ENCODE results near the gene KRTAP22-1.

The KRTAP22-1 gene

DNA sequence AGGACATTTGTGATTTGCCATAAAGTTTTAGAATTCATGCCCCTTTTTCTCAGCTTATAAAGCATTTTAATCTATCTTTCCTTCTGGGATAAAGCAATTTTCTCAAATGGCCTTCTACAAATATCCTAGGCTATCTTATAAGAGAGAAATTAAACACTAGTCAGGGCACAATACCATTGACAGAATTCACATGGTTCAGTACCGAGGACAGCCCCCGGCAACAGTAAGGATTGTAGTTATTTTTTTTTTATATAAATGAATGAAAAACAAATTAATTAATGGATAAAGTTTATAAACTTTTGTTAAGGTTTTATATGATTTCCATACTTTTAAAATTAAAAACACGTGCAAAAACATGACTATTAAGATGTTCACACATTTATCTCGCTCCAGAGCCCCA, 27.2 kb downstream of the KRTAP22-1 start:
- no peak for DNase-seq

DNA sequence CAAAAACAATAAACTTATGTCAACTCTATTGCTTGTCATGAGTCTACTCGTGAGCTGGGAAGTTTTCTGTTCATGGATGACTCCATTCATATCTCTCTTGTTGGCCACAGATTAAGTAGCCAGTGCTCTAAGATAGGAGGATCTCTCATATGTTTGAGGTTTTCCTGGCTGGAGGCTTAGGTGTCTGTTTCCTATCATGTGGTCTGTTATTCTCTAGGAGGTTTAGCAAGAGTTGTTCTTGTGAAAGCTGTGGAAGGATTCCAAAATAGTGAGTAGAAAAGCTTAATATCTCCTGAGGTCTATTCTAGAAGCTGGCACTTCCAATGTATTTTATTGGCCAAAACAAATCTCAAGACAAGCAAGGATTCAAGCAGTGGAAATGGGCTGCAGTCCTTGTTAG, 28.3 kb downstream of the KRTAP22-1 start:
- no peak for DNase-seq

GRCh38 chr21:30634906-30635305, 34.0 kb downstream of the KRTAP22-1 start, which contains the start of gene KRTAP20-2:
Gene KRTAP20-2 (plus strand): TSS chr21:30635206. CDS start chr21:30635264, 58 bp downstream.
- DNase-seq: no peak

DNA sequence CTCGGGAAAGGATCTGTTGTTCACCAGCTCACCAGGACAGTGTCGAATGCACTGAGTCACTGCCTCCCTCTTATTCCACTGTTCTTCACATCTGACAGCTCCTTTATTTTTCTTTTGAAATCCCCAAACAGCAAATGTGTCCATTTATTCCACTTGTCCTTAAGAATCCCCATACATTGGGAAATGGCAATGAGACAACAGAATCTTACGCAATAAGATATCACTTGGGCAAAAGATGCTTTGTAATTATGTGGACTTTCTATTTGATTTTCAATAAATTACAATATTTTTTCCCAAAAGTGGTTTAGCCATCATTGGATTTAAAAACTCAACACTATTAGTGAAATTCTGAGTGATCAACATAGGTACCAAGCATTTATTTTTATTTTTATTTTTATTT, 37.8 kb downstream of the KRTAP22-1 start:
- no peak for DNase-seq

- no peak for DNase-seq
These were observed 41.7 kb downstream of the KRTAP22-1 start, which contains the start of gene KRTAP20-3 for GRCh38 chr21:30642564-30642963. Gene KRTAP20-3 (plus strand): TSS chr21:30642864.

DNA sequence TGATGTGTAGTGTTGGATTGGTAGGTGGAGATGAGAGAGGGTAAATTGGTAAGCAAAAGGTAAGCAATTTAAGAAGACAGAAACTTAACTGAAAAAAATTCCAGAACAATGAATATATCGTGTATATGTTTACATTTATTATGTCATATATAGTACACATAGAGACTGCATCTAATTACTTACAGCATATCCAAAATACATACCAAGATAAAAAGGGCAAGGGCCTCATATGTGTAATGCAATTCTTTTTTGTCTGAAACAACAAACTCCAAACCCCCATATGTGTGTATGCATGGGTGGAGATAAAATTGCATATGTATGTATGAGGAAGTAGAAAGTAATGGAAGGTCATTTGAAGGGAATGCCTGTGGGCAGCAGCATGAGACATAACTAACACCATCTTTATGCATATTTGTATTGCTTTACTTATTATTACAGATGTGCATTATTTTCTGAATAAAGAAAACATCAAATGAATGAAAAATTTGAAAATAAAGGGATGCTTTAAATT, 46.1 kb downstream of the KRTAP22-1 start:
- no peak for DNase-seq
